ENCODE results near the gene GFOD2. TPM values are rescaled to one million over a fixed set of nuclear protein-coding genes. Genes with fewer than 3 reads are reported as not detected.

The GFOD2 gene
- total RNA-seq, 4 donors from 2014 or later: 9.1 to 24.2 (median 20.8) TPM

DNA sequence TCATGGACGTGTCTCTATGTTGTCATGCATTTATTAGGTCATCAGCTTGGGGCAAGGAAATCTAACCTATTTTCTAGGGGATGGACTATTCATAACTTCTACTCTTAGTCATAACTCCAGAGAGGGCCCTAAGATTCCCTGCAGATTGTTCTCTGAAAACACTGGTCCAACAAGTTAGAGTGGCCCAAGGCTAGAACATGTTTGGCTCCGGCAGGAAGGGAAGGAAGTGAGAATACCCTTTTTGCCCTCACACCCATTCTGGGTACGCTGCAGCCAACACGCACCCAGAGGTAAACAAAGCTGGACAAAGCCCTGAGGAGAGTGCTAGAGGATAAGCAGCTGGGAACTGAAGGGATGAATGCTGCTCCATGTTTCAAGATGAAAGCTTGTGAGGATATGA lies 42.6 kb downstream of the GFOD2 start:
- WGBS: 79% methylated on average over 4 of the region's 4 CpGs
- TF ChIP-seq POLR2AphosphoS5 (IDR thresholded peaks at IDR 0.05) (no peak), POLR2A (IDR thresholded peaks at IDR 0.05; ENCODE audit: low read depth) (no peak)
- TF ChIP-seq, protein P1, sequence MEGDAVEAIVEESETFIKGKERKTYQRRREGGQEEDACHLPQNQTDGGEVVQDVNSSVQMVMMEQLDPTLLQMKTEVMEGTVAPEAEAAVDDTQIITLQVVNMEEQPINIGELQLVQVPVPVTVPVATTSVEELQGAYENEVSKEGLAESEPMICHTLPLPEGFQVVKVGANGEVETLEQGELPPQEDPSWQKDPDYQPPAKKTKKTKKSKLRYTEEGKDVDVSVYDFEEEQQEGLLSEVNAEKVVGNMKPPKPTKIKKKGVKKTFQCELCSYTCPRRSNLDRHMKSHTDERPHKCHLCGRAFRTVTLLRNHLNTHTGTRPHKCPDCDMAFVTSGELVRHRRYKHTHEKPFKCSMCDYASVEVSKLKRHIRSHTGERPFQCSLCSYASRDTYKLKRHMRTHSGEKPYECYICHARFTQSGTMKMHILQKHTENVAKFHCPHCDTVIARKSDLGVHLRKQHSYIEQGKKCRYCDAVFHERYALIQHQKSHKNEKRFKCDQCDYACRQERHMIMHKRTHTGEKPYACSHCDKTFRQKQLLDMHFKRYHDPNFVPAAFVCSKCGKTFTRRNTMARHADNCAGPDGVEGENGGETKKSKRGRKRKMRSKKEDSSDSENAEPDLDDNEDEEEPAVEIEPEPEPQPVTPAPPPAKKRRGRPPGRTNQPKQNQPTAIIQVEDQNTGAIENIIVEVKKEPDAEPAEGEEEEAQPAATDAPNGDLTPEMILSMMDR (IDR thresholded peaks at IDR 0.05): no peak
- Histone ChIP-seq H3K4me3 (no peak overlapping the region), H3K4me1 (peaks cover 25 to 44% (median 32%) of the 10 kb centered on the region in 4 donors), H3K27ac (replicated peaks in 1 of 4) (no peak overlapping the region), H3K9me3 (no peaks in the 10 kb centered on the region), H3K36me3 (peaks cover 0 to 29% (median 15%) of the 10 kb centered on the region in 4 donors), H3K27me3 (no peaks in the 10 kb centered on the region)
- intact Hi-C loops (cut with DNase I): no loop called here
- no peak for DNase-seq (ENCODE audit: extremely low spot score)

DNA sequence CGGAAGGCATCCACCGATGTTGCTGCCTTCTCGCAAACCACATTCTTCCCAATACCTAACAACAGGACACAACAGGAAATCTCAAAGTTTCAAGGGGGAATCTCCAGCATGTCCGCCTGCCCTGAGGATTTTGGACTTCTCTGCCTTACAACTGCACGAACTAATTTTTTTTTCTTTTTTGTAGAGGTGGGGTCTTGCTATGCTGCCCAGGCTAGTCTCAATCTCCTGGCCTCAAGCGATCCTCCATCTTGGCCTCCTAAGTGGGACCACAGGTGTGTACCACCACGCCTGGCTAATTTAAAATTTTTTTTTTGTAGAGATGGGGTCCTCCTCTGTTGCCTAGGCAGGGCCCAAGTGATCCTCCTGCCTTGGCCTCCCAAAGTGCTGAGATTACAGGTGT lies 43.1 kb downstream of the GFOD2 start:
- H3K27ac ChIP-seq (replicated peaks in 1 of 4): peak overlapping the region in 1 of 4 donors; percentile 7
- WGBS: 96% methylated on average over 7 of the region's 7 CpGs
- H3K4me1 ChIP-seq: peaks cover 25 to 44% (median 32%) of the 10 kb centered on the region in 4 donors
- no peak for DNase-seq (ENCODE audit: extremely low spot score)
- H3K9me3 ChIP-seq: no peaks in the 10 kb centered on the region
- no peak overlapping the region for H3K4me3 ChIP-seq
- intact Hi-C loops (cut with DNase I): no loop called here
- H3K36me3 ChIP-seq: peaks cover 0 to 24% (median 12%) of the 10 kb centered on the region in 4 donors
- TF ChIP-seq POLR2A (IDR thresholded peaks at IDR 0.05; ENCODE audit: low read depth) (no peak), EP300 (IDR thresholded peaks at IDR 0.05) (no peak), POLR2AphosphoS5 (IDR thresholded peaks at IDR 0.05) (no peak)
- TF ChIP-seq, protein P1 (IDR thresholded peaks at IDR 0.05): no peak
- no peaks in the 10 kb centered on the region for H3K27me3 ChIP-seq

DNA sequence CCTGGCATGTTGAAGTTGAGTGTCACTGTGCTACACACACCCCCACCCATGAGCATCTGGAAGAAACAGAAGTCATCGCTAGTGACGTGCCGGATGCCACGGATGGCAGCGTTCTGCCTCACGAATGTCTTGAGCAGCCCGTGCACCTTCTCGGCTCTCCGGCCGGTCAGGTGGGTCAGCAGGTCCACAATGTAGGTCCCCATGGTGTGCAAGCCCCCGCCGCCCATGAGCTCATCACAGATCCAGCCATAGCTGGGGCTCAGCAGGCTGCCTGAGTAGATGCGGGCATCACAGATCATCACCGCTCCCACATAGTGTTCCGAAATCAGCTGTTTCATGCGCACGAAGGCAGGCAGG lies 43.6 kb downstream of the GFOD2 start:
- TF ChIP-seq, protein P1 (IDR thresholded peaks at IDR 0.05): no peak
- no peak for TF ChIP-seq POLR2AphosphoS5 (IDR thresholded peaks at IDR 0.05)
- TF ChIP-seq EP300 (IDR thresholded peaks at IDR 0.05): no peak
- Histone ChIP-seq H3K4me1 (peaks cover 25 to 44% (median 32%) of the 10 kb centered on the region in 4 donors), H3K4me3 (no peak overlapping the region), H3K27ac (replicated peaks in 1 of 4) (no peak overlapping the region), H3K9me3 (no peaks in the 10 kb centered on the region), H3K36me3 (peaks cover 0 to 20% (median 10%) of the 10 kb centered on the region in 4 donors), H3K27me3 (no peaks in the 10 kb centered on the region)
- no peak for DNase-seq (ENCODE audit: extremely low spot score)
- intact Hi-C loops (cut with DNase I): no loop called here
- WGBS: 98% methylated on average over 5 of the region's 17 CpGs

DNA sequence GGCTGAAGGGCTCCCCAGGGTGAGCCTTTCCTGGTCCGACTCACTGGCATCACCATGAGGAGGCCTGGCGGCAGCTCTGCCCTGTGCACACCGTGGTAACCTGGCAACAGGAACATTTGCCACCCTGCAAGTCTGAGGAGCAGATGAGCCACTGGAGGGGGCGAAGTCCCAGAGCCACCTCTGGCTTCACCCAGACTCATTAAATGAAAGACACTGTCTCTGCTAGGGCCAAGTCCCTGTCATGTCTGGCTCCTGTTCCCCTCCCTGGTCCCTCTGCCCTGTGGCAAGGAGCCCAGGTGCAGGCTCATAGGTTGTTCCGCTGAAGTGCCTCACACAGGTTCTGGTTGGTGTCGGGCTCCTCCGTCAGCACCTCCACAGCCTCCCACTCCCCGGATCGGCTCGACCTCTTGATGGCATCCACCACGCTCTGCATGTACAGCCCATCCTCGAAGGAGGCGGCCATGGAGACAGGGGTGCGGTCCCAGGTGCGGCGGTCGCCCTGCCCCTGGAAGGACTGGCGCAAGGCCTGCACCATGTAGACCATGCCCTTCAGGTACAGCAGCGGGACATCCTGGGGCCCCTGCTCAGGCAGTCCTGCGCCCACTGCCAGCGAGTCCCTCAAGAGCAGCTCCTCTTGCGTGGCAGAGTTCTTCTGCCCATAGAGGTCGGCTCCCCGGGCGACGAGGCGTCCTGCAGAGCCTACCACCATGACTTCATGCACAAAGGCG lies 44.1 kb downstream of the GFOD2 start:
- peaks cover 25 to 44% (median 32%) of the 10 kb centered on the region in 4 donors for H3K4me1 ChIP-seq
- no peaks in the 10 kb centered on the region for H3K9me3 ChIP-seq
- H3K36me3 ChIP-seq: peaks cover 0 to 14% (median 10%) of the 10 kb centered on the region in 4 donors
- intact Hi-C loops (cut with DNase I): no loop called here
- H3K27me3 ChIP-seq: no peaks in the 10 kb centered on the region
- no peak overlapping the region for H3K4me3 ChIP-seq
- peak overlapping the region; percentile 44 to 80 (median 64) for H3K27ac ChIP-seq (replicated peaks in 1 of 4)
- WGBS: 84% methylated on average over 7 of the region's 28 CpGs
- TF ChIP-seq POLR2AphosphoS5 (IDR thresholded peaks at IDR 0.05): no peak
- TF ChIP-seq, protein P1 (IDR thresholded peaks at IDR 0.05): no peak
- DNase-seq (ENCODE audit: extremely low spot score): no peak
